Gastrocnemius medialis (tissue), 4 donors: ENCODE results near the gene FKRP. TPM values are rescaled to one million over a fixed set of nuclear protein-coding genes. Genes with fewer than 3 reads are reported as not detected.

Experiments used
- ATAC-seq, 2 donors: fragments of 150-250 bp; one replicate each; pipeline ENCODE4 v1.9.1; 2016
- DNase-seq, 2 donors: peaks; one replicate each; pipeline ENCODE4 v3.0.0-alpha.2; 2019
- H3K27ac ChIP-seq, 4 donors: fragments of 200-600 bp; sonication (generic); 1 replicate in 1 of 4; 2 replicates in 3 of 4; pipeline ENCODE4 v1.5.1; 2016 to 2018; ENCODE audit warnings: mild to moderate bottlenecking in 2 of 4, moderate library complexity in 1 of 4
- H3K27me3 ChIP-seq, 3 donors: fragments of 200-600 bp; sonication (generic) in 2 of 3; 1 replicate in 1 of 3; 2 replicates in 2 of 3; pipeline versions ENCODE4 v1.5.1 to v1.6.0; 2016 to 2019; ENCODE audit warnings: mild to moderate bottlenecking in 1 of 3, moderate library complexity in 1 of 3
- H3K36me3 ChIP-seq, 2 donors: fragments of 200-600 bp; sonication (generic) in 1 of 2; one replicate each; pipeline ENCODE4 v1.5.1; 2017 to 2018
- H3K4me1 ChIP-seq, 2 donors: fragments of 200-600 bp; sonication (generic) in 1 of 2; one replicate each; pipeline ENCODE4 v1.5.1; 2016 to 2017; ENCODE audit warnings: mild to moderate bottlenecking in 2 of 2
- H3K4me3 ChIP-seq, 4 donors: fragments of 200-600 bp; sonication (generic) in 3 of 4; 1 replicate in 1 of 4; 2 replicates in 3 of 4; pipeline ENCODE4 v1.5.1; 2016 to 2019; ENCODE audit warnings: mild to moderate bottlenecking in 2 of 4
- H3K9me3 ChIP-seq, 3 donors: fragments of 200-600 bp; sonication (generic) in 2 of 3; 1 replicate in 1 of 3; 2 replicates in 2 of 3; pipeline ENCODE4 v1.5.1; 2016 to 2019
- POLR2A ChIP-seq, 2 donors: fragments of 450-650 bp; IDR thresholded peaks; one replicate each; pipeline ENCODE4 v1.6.1; 2017; ENCODE audit warnings: antibody characterized with exemption in 2 of 2, mild to moderate bottlenecking in 2 of 2, moderate library complexity in 2 of 2
- in situ Hi-C, 4 donors: fragments of 200-750 bp; cut with MboI; loops; one replicate each; pipeline versions ENCODE4 v1.15.0 to v1.8.0; 2017; ENCODE audit warnings: low sequenced_read_pairs in 4 of 4
- intact Hi-C: fragments of 100-400 bp; cut with DNase I; formaldehyde crosslinking; loops from one replicate; pipeline ENCODE4 v1.15.1; 2023; ENCODE audit warnings: low total_unique reads
- total RNA-seq, 4 donors: library from RNA; depleted of rRNA; stranded (reverse); fragments of >200 nt; gene quantifications; one replicate each; pipeline versions ENCODE4 v1.1.0 to v1.2.3, GENCODE V29; 2016
- TF ChIP-seq, protein P1 (sequence below), 5 experiments: fragments of 450-650 bp in 3 of 5; fragments of 200-600 bp in 2 of 5; sonication (generic) in 2 of 5; IDR thresholded peaks in 4 of 5; conservative IDR thresholded peaks in 1 of 5; 1 replicate in 4 of 5; 2 replicates in 1 of 5; pipeline ENCODE4 v1.5.1; 2016 to 2019; ENCODE audit warnings: antibody characterized with exemption in 5 of 5, mild to moderate bottlenecking in 3 of 5, moderate library complexity in 3 of 5

The FKRP gene
- total RNA-seq, 4 donors from 2014 or later = 16.5 to 23.0 (median 18.9) TPM

DNA sequence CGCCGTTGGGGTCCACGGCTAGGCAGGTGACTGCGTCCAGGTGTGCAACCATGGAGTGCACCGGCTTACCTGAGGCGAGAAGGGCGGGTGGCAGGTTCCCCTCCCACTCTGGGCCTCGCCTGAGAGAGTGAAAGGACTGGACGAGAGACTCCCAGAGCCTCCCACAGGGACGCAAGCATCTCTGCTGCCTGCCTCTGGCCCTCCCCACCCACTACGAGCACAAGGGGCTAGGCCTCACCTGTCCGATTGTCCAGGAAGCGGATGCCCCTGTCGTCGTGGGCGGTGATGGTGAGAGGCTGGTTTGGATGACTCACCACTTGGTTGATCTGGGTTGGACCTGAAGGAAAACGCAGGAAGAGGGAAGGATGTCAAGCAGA lies 23.9 kb upstream of the FKRP start:
- Histone ChIP-seq H3K4me3 (no peak overlapping the region), H3K36me3 (peaks cover 0 to 73% of the 10 kb centered on the region in 2 donors), H3K27ac (no peak overlapping the region), H3K27me3 (no peaks in the 10 kb centered on the region), H3K4me1 (peaks cover 0 to 13% of the 10 kb centered on the region in 2 donors), H3K9me3 (no peaks in the 10 kb centered on the region)
- ATAC-seq (no peak), DNase-seq (no peak)
- in situ Hi-C loops (no loop called here), intact Hi-C loops (no loop called here)
- TF ChIP-seq POLR2A (IDR thresholded peaks at IDR 0.05) = no peak
- TF ChIP-seq, protein P1, sequence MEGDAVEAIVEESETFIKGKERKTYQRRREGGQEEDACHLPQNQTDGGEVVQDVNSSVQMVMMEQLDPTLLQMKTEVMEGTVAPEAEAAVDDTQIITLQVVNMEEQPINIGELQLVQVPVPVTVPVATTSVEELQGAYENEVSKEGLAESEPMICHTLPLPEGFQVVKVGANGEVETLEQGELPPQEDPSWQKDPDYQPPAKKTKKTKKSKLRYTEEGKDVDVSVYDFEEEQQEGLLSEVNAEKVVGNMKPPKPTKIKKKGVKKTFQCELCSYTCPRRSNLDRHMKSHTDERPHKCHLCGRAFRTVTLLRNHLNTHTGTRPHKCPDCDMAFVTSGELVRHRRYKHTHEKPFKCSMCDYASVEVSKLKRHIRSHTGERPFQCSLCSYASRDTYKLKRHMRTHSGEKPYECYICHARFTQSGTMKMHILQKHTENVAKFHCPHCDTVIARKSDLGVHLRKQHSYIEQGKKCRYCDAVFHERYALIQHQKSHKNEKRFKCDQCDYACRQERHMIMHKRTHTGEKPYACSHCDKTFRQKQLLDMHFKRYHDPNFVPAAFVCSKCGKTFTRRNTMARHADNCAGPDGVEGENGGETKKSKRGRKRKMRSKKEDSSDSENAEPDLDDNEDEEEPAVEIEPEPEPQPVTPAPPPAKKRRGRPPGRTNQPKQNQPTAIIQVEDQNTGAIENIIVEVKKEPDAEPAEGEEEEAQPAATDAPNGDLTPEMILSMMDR (IDR thresholded peaks at IDR 0.05 in 4 of 5, conservative IDR thresholded peaks at IDR 0.05 in 1 of 5) = no peak

DNA sequence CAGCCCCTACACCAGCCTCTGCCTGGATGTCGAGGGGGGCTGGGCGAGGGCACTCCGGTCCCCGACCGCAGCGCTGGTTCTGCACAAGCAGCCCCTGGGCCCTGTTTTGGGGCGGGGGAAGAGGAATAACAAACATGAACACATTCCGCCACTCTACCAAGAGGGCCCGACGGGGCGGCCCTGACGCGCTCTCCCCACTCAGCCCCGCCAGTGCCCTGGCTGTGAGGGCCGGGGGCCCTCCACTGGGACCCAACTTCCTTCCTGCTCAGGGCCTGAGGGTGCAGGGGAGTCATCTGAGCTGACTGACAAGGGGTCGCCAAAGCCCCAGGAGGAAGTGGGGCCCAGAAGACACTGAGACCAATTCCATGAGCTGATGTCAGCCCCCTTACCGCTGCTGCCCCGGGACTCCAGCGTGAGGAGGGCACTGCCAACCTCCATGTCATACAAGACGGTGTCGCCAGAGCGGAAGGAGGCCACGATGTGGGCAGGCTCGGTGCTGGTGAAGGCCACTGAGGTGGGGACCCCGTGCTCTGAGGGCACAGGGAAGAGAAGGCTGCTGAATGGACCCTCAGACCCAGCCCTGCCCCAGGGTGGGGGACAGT lies 23.3 kb upstream of the FKRP start:
- ATAC-seq (no peak), DNase-seq (no peak)
- H3K27me3 ChIP-seq = no peaks in the 10 kb centered on the region
- no peaks in the 10 kb centered on the region for H3K9me3 ChIP-seq
- H3K4me3 ChIP-seq = no peak overlapping the region
- no peak for TF ChIP-seq POLR2A (IDR thresholded peaks at IDR 0.05)
- TF ChIP-seq, protein P1 (IDR thresholded peaks at IDR 0.05 in 4 of 5, conservative IDR thresholded peaks at IDR 0.05 in 1 of 5) = no peak
- H3K27ac ChIP-seq = no peak overlapping the region
- peaks cover 0 to 78% of the 10 kb centered on the region in 2 donors for H3K36me3 ChIP-seq
- intact Hi-C loops = no loop called here
- peaks cover 3 to 11% of the 10 kb centered on the region in 2 donors for H3K4me1 ChIP-seq
- in situ Hi-C loops = no loop called here

DNA sequence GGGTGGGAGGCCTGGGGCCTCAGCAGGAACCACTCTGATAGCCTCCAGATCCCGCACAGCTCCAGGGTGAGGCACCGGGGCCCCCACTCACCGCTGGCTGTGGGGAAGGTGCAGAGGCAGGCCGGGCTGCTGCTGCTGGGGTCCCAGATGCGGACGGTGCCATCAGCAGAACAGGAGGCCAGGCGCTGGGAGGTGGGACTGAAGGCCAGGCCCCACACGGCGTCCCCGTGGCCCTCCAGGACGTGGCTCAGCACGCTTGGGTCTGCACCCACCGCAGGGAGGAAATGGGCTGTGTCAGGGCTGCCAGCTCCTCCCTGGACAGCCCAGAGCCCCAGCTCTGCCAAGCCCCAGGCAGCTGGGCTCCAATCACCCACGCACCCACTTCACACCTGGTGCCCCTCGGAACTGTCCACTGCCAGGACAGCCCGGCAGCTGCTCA lies 22.8 kb upstream of the FKRP start:
- DNase-seq (no peak), ATAC-seq (no peak)
- H3K27ac ChIP-seq = no peak overlapping the region
- in situ Hi-C loops (no loop called here), intact Hi-C loops (no loop called here)
- H3K9me3 ChIP-seq = no peaks in the 10 kb centered on the region
- H3K4me3 ChIP-seq = no peak overlapping the region
- peaks cover 6 to 7% of the 10 kb centered on the region in 2 donors for H3K4me1 ChIP-seq
- H3K36me3 ChIP-seq = peaks cover 0 to 82% of the 10 kb centered on the region in 2 donors
- no peak for TF ChIP-seq POLR2A (IDR thresholded peaks at IDR 0.05)
- TF ChIP-seq, protein P1 (IDR thresholded peaks at IDR 0.05 in 4 of 5, conservative IDR thresholded peaks at IDR 0.05 in 1 of 5) = no peak
- H3K27me3 ChIP-seq = no peaks in the 10 kb centered on the region

DNA sequence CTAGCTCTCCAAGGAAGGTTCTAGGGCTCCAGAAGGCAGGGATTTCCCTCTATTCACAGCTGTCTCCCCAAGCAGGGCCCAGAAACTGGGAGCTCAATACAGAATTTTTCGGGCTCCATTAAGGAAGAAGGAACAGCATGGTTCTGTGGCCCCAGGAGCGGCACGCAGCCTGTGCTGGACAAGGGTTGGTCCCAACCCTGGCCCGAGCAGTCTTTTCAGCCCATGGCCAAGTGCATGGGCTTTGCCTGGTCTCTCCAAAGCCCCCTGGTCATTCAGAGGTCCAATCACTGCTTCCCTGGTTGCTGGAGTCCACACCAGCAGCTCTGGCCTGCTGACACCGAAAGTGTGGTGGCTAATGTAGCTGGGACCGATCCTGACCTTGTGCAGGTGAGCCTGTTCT lies 22.4 kb upstream of the FKRP start:
- peaks cover 0 to 82% of the 10 kb centered on the region in 2 donors for H3K36me3 ChIP-seq
- H3K4me1 ChIP-seq = peaks cover 6 to 7% of the 10 kb centered on the region in 2 donors
- in situ Hi-C loops = no loop called here
- H3K9me3 ChIP-seq = no peaks in the 10 kb centered on the region
- H3K27ac ChIP-seq = no peak overlapping the region
- intact Hi-C loops = no loop called here
- TF ChIP-seq, protein P1 (IDR thresholded peaks at IDR 0.05 in 4 of 5, conservative IDR thresholded peaks at IDR 0.05 in 1 of 5) = no peak
- TF ChIP-seq POLR2A (IDR thresholded peaks at IDR 0.05) = no peak
- DNase-seq (no peak), ATAC-seq (no peak)
- no peaks in the 10 kb centered on the region for H3K27me3 ChIP-seq
- H3K4me3 ChIP-seq = no peak overlapping the region

DNA sequence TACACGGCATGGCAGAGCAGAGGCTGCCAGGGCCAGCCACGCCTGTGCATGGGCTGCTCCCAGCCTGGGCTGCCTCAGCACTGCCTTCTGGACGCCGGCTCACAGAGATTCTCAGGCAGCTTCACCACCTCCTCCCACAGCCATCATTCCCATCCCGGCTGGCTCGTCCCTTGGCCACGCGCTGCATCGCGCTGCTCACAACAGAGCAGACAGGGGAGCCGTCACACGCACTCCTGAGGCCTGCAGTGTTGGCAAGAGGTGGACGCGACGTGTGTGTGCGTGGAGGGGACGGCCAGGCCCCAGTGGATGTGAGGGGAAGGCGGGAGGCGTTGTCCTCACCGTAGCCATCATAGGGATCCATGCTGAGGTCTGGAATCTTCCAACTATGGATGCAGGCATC lies 21.4 kb upstream of the FKRP start:
- peaks cover 6 to 7% of the 10 kb centered on the region in 2 donors for H3K4me1 ChIP-seq
- intact Hi-C loops (no loop called here), in situ Hi-C loops (no loop called here)
- no peak overlapping the region for H3K4me3 ChIP-seq
- no peak for ATAC-seq
- no peak for DNase-seq
- H3K36me3 ChIP-seq = peaks cover 0 to 87% of the 10 kb centered on the region in 2 donors
- H3K27ac ChIP-seq = no peak overlapping the region
- TF ChIP-seq, protein P1 (IDR thresholded peaks at IDR 0.05 in 4 of 5, conservative IDR thresholded peaks at IDR 0.05 in 1 of 5) = no peak
- no peak for TF ChIP-seq POLR2A (IDR thresholded peaks at IDR 0.05)
- H3K27me3 ChIP-seq = no peaks in the 10 kb centered on the region
- no peaks in the 10 kb centered on the region for H3K9me3 ChIP-seq
